OCI-LY1 (cell line): ENCODE results near the gene DMAP1.

Experiments
- H2AFZ ChIP-seq: fragments of 200-600 bp; sonication (generic), shearing (Covaris generic); 2 replicates; pipeline ENCODE4 v1.6.0; 2014; ENCODE audit warnings: antibody characterized with exemption, mild to moderate bottlenecking, low read length
- H3F3A ChIP-seq: fragments of 200-600 bp; sonication (generic), shearing (Covaris generic); 2 replicates; pipeline ENCODE4 v1.6.0; 2014; ENCODE audit warnings: mild to moderate bottlenecking, antibody characterized with exemption, low read length, moderate library complexity; ENCODE audit not compliant: insufficient read depth
- H3K27ac ChIP-seq: fragments of 200-600 bp; sonication (generic); 2 replicates; pipeline ENCODE4 v1.5.1; 2014; ENCODE audit warnings: low read length, mixed run types, mild to moderate bottlenecking, low read depth; ENCODE audit not compliant: poor library complexity, severe bottlenecking
- H3K27me3 ChIP-seq: fragments of 200-600 bp; sonication (generic); 2 replicates; pipeline ENCODE4 v1.6.0; 2014; ENCODE audit warnings: antibody characterized with exemption, mild to moderate bottlenecking, low read length, moderate library complexity; ENCODE audit not compliant: insufficient read depth
- H3K36me3 ChIP-seq: fragments of 200-600 bp; sonication (generic); 2 replicates; pipeline ENCODE4 v1.6.1; 2014; ENCODE audit warnings: mild to moderate bottlenecking, antibody characterized with exemption, low read length, moderate library complexity, mixed read lengths; ENCODE audit not compliant: insufficient read depth
- H3K4me1 ChIP-seq: fragments of 200-600 bp; sonication (generic); 2 replicates; pipeline ENCODE4 v1.5.1; 2014; ENCODE audit warnings: mild to moderate bottlenecking, low read length, moderate library complexity; ENCODE audit not compliant: insufficient read depth, severe bottlenecking
- H3K4me2 ChIP-seq: fragments of 200-600 bp; sonication (generic), shearing (Covaris generic); 2 replicates; pipeline ENCODE4 v1.6.1; 2014; ENCODE audit warnings: low read length
- H3K4me3 ChIP-seq: fragments of 200-600 bp; sonication (generic); 2 replicates; pipeline ENCODE4 v1.5.1; 2014; ENCODE audit warnings: low read length, low read depth, mild to moderate bottlenecking, mixed read lengths; ENCODE audit not compliant: poor library complexity, severe bottlenecking
- H3K79me2 ChIP-seq: fragments of 200-600 bp; shearing (Covaris generic); 2 replicates; pipeline ENCODE4 v1.6.1; 2016; ENCODE audit warnings: mixed run types, low read length, mixed read lengths; ENCODE audit not compliant: insufficient read depth
- H3K9ac ChIP-seq: fragments of 200-600 bp; sonication (generic), shearing (Covaris generic); 2 replicates; pipeline ENCODE4 v1.6.1; 2014; ENCODE audit warnings: mild to moderate bottlenecking, low read length, mixed read lengths
- H3K9me2 ChIP-seq: fragments of 200-600 bp; sonication (generic), shearing (Covaris generic); 2 replicates; pipeline ENCODE4 v1.6.1; 2014; ENCODE audit warnings: low read depth, mild to moderate bottlenecking, low read length, mixed read lengths
- H3K9me3 ChIP-seq: fragments of 200-600 bp; shearing (Covaris generic); 2 replicates; pipeline ENCODE4 v1.6.1; 2014; ENCODE audit warnings: low read length, mixed read lengths
- H4K20me1 ChIP-seq: fragments of 200-600 bp; sonication (generic), shearing (Covaris generic); 2 replicates; pipeline ENCODE4 v1.6.0; 2016; ENCODE audit warnings: mild to moderate bottlenecking, low read length; ENCODE audit not compliant: insufficient read depth
- EZH2 ChIP-seq: fragments of 200-600 bp; sonication (generic), shearing (Covaris generic); IDR thresholded peaks from 2 replicates; pipeline ENCODE4 v1.8.0; 2017; ENCODE audit warnings: borderline replicate concordance, mixed run types, mild to moderate bottlenecking, antibody characterized with exemption, low read length, moderate library complexity, mixed read lengths
- TF ChIP-seq, protein P1 (sequence below): fragments of 200-600 bp; sonication (generic), shearing (Covaris generic); IDR thresholded peaks from 2 replicates; pipeline ENCODE4 v1.5.1; 2017; ENCODE audit warnings: mild to moderate bottlenecking, antibody characterized with exemption, low read length, moderate library complexity, mixed read lengths

DMAP1 gene

DNA sequence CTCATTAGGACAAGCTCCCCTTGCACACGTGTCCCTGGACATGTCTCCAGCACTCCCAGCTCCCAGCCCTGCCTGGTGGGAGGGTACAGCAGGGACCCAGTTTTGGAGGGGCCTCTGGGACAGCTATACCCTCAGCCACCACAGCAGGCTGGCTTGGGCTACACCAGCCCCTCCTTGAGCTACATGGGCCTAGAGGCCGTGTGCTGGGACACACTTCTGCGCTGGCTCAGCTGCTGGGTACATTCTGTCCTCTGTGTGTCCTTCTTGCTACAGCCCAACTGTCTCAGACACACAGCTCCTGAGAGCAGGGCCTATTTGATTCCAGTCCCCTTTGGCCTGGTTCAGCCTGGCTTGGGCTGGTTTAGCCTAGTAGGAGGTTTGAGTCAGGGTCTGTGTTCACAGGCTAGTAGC lies 26.7 kb downstream of the DMAP1 start:
- H3K9ac ChIP-seq, result no peak overlapping the region

DNA sequence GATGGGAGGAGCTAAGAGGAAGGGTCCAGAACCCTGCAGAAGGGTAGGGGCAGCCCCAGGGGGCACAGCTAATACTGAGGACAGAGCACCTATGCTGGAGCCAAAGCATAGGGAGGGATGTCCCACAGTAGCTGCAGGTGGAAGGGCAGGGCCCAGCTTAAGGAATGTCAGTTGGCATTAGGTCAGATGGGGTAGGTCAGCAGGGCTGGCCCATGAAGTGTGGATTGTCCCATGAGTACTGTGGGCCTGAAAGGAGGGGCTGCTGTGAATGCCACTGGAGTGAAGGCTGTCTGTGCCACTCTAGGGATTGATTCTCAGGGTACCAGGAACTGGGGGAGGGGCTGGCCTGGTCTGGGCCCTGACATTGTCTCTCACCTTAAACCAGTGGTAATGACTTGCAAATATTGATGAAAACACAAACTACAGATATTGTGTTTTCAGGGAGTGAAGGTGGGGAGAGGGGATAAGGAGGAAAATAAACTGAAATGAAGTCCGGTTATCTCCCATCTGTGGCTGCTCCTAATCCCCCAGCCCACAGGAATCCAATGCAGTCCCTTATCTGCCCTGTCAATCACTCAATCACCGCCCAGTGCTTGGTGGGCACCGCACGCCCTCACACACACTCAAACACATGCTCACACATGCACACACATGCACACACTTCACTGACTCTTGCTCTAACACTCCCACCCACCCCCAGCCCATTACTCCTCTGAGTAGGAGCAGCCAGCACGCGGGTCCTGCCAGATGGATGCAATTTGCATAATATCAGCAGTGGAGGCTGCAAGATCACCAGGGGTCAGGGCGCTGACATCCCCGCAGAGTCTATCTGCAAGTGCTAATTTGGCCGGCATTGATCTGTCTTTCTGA lies 27.8 kb downstream of the DMAP1 start:
- Histone ChIP-seq H3K27ac (no peak overlapping the region), H3K79me2 (no peaks in the 10 kb centered on the region), H3K4me2 (no peak overlapping the region), H4K20me1 (no peaks in the 10 kb centered on the region), H3K9ac (no peak overlapping the region), H3K27me3 (no peaks in the 10 kb centered on the region), H2AFZ (no peak overlapping the region), H3K9me2 (no peaks in the 10 kb centered on the region), H3F3A (no peaks in the 10 kb centered on the region), H3K9me3 (no peaks in the 10 kb centered on the region), H3K36me3 (no peaks in the 10 kb centered on the region), H3K4me1 (no peaks in the 10 kb centered on the region), H3K4me3 (no peak overlapping the region)
- TF ChIP-seq, protein P1, sequence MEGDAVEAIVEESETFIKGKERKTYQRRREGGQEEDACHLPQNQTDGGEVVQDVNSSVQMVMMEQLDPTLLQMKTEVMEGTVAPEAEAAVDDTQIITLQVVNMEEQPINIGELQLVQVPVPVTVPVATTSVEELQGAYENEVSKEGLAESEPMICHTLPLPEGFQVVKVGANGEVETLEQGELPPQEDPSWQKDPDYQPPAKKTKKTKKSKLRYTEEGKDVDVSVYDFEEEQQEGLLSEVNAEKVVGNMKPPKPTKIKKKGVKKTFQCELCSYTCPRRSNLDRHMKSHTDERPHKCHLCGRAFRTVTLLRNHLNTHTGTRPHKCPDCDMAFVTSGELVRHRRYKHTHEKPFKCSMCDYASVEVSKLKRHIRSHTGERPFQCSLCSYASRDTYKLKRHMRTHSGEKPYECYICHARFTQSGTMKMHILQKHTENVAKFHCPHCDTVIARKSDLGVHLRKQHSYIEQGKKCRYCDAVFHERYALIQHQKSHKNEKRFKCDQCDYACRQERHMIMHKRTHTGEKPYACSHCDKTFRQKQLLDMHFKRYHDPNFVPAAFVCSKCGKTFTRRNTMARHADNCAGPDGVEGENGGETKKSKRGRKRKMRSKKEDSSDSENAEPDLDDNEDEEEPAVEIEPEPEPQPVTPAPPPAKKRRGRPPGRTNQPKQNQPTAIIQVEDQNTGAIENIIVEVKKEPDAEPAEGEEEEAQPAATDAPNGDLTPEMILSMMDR, result no peak
- no peak for TF ChIP-seq EZH2

More for the DNA sequence above, 26.7 kb downstream of the DMAP1 start:
- no peaks in the 10 kb centered on the region for H3K27me3 ChIP-seq
- H2AFZ ChIP-seq, result no peak overlapping the region
- no peaks in the 10 kb centered on the region for H3K36me3 ChIP-seq
- H3K79me2 ChIP-seq, result no peaks in the 10 kb centered on the region
- H3K4me3 ChIP-seq, result no peak overlapping the region
- no peaks in the 10 kb centered on the region for H3K4me1 ChIP-seq
- no peaks in the 10 kb centered on the region for H3K9me3 ChIP-seq
- H4K20me1 ChIP-seq, result no peaks in the 10 kb centered on the region
- no peak for TF ChIP-seq EZH2
- TF ChIP-seq, protein P1, result no peak
- H3F3A ChIP-seq, result no peaks in the 10 kb centered on the region
- H3K27ac ChIP-seq, result no peak overlapping the region
- no peaks in the 10 kb centered on the region for H3K9me2 ChIP-seq
- no peak overlapping the region for H3K4me2 ChIP-seq

DNA sequence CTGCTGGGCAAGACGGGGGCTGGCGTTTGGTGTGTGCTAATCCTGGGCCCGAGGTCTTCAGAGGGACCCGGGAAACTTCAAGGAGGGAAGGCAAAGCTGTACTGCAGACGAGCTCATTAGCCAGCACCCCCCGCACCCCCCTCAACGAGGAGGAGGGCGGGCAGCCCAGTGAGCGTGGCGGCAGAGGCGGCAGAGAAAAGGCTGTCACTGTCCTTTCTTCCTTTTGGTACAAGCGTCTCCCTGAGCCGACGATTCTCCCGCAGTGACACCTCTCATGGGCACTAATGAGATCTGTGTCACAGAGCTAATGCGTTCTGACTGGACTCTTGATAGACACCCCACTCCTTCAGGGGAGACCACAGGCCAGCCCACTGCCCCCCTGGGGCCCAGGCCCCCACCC lies 29.5 kb downstream of the DMAP1 start:
- Histone ChIP-seq H3K4me1 (no peaks in the 10 kb centered on the region), H3K9me2 (no peaks in the 10 kb centered on the region), H3K27me3 (no peaks in the 10 kb centered on the region), H2AFZ (no peak overlapping the region), H3K9me3 (no peaks in the 10 kb centered on the region), H3K27ac (no peak overlapping the region), H3K4me2 (no peak overlapping the region), H3K79me2 (no peaks in the 10 kb centered on the region), H3K9ac (no peak overlapping the region), H3K36me3 (no peaks in the 10 kb centered on the region), H4K20me1 (no peaks in the 10 kb centered on the region), H3K4me3 (no peak overlapping the region), H3F3A (no peaks in the 10 kb centered on the region)
- TF ChIP-seq EZH2, result no peak
- TF ChIP-seq, protein P1, result no peak
